Measurements from ENCODE around the gene SLC26A2.

DNA sequence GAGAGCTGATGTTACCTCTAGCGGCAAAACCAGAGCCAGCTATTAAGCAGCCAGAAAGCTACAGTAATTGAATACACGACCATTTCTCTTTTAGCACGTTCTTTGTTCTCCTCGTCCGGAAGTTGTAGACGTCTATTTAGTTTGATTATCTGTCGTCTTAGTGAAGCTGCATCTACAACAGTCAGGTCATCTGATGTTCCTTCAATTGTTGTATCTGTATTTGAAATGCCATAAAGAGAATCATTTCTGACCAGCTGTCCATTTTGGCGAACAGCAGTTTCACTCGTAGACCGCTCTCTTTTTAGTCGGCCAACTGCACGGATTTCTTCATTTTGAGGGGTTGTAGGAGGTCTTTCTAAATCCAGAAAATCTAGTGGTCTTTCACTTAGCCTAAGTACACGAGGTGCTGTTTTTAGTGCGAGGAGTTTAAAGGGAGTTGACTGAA lies 28.5 kb upstream of the SLC26A2 start:
- no peak for TF ChIP-seq CTCF (IDR thresholded peaks at IDR 0.05; ENCODE audit: poor library complexity)
- TF ChIP-seq EZH2 (IDR thresholded peaks at IDR 0.05; ENCODE audit: borderline replicate concordance): no peak
- TF ChIP-seq EZH2phosphoT487 (IDR thresholded peaks at IDR 0.05; ENCODE audit: low read depth, severe bottlenecking, unreplicated experiment): no peak
